CD1c-positive myeloid dendritic cell (primary cell): Measurements from ENCODE around the gene NTRK3.

ENCODE experiments used
- DNase-seq: peaks from one replicate; pipeline ENCODE4 v3.0.0-alpha.2; 2016; ENCODE audit errors: extremely low spot score

Gene NTRK3

GRCh38 chr15:87827131-87827530, 429.4 kb downstream of the NTRK3 start:
- no peak for DNase-seq

- DNase-seq = no peak
Measured at GRCh38 chr15:87826119-87826747, 430.3 kb downstream of the NTRK3 start.

GRCh38 chr15:87818756-87819155, 437.8 kb downstream of the NTRK3 start:
- DNase-seq = no peak

DNA sequence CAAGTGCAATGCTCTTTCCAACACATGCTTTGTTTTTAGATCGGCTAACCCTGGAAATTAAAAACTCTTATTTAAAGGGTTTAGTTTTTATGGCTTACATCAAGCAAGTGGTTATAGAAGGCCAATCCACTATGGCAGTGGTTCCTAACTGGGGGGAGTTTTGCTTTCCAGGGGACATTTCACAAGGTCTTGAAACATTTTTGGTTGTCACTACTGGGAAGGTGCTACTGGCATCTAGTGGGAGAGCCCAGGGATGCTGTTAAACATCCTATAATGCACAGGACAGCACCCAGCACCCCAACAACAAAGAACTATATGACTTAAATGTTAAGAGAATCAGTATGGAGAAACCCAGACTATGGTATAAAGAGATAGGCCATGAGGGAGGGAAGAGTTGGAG, 439.0 kb downstream of the NTRK3 start:
- DNase-seq = no peak

- no peak for DNase-seq
Measured at GRCh38 chr15:87816811-87817210, 439.7 kb downstream of the NTRK3 start.

DNA sequence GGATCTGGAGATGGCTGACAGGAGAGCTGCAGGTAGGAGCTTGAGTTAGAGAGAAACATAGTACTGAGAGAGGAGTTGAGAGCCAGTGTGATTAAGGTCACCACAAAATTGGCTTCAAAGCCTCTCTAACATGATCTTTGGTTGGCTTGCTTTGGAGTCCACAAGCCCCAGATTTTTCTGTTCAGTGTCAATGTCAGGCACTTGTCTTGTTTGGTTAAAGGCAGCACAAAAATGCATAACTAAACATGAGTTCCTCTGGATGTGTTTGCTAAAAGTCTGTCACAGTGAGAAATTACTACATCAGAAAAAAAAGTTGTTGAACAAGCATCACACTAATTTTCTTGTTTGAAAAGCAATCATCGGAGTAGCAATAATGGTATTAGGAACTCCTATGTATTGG, 440.5 kb downstream of the NTRK3 start:
- DNase-seq = no peak
